Measurements from ENCODE around the gene ATG4A.
A peak's percentile ranks its signal among the peaks of the same experiment; 100 is the strongest.

ATG4A gene, protein sequence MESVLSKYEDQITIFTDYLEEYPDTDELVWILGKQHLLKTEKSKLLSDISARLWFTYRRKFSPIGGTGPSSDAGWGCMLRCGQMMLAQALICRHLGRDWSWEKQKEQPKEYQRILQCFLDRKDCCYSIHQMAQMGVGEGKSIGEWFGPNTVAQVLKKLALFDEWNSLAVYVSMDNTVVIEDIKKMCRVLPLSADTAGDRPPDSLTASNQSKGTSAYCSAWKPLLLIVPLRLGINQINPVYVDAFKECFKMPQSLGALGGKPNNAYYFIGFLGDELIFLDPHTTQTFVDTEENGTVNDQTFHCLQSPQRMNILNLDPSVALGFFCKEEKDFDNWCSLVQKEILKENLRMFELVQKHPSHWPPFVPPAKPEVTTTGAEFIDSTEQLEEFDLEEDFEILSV

DNA sequence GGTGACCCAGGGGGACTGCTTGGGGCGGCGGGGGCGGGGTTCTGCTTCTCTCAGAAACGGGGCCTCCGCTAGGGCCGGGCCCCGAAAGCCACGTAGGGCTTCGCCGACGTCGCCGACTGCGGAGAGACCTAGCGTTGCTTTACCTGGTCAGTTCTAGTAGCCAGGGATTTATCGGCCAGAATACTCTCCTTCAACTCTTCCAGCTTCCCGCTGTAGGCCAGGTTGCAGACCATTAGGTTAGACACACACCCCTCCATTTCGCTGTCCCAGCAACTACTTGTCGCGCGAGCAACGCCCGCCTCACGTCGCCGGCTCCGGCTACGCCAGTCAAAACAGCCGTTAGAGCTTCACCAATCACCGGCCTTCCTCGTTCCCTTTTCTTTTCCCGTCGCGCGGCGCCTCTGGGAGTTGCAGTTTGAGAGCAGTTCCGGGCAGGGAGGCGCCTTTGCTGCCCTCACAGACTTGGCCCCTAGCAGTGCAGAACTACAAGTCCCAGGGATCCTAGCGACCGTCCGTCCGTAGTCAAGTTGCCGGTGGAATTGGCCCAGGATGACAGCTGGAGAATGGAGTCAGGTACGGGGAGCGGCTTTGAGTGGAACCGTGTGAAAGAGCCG, at the start of gene ATG4A, which contains the start of gene PSMD10:
TSS of gene ATG4A (plus strand) at position 515 of the 614 bp plus-strand sequence. CDS start at position 564, 49 bp downstream.
TSS of gene PSMD10 (minus strand) at position 279 of the 614 bp plus-strand sequence. CDS start at position 257, 22 bp downstream.
- DNase-seq (ENCODE audit: low spot score) = peak; percentile 81

GRCh38 chrX:108044554-108045256, 46.9 kb upstream of the ATG4A start, which contains the start of gene VSIG1:
VSIG1 (plus strand) TSS chrX:108045065; CDS start chrX:108045131, 66 bp downstream.
- DNase-seq (ENCODE audit: low spot score) = no peak

GRCh38 chrX:108049649-108050048, 41.9 kb upstream of the ATG4A start:
- no peak for DNase-seq (ENCODE audit: low spot score)

DNA sequence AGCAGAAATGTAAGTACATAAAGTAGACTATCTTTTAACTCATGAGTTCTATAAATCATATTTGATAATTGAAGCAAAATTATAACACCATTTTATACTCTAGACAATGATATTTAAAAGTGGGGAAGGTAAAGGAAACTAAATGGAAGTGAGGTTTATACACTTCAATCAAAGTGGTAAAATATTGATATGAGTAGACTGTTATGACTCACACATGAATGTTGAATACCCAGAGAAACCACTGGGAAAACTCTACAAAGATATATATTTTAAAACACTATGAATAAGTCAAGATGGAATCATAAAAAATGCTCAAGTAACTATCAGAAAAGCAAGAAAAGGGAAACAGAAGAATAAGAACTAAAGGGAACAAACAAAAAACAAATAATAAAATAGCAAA, 38.4 kb upstream of the ATG4A start:
- no peak for DNase-seq (ENCODE audit: low spot score)

GRCh38 chrX:108055546-108055945, 36.0 kb upstream of the ATG4A start:
- DNase-seq (ENCODE audit: low spot score) = no peak

- no peak for DNase-seq (ENCODE audit: low spot score)
These were observed 31.8 kb upstream of the ATG4A start for GRCh38 chrX:108059801-108060200.

- DNase-seq (ENCODE audit: low spot score) = no peak
These were observed 27.6 kb upstream of the ATG4A start for GRCh38 chrX:108064001-108064400.

GRCh38 chrX:108064613-108065012, 27.0 kb upstream of the ATG4A start:
- no peak for DNase-seq (ENCODE audit: low spot score)

DNA sequence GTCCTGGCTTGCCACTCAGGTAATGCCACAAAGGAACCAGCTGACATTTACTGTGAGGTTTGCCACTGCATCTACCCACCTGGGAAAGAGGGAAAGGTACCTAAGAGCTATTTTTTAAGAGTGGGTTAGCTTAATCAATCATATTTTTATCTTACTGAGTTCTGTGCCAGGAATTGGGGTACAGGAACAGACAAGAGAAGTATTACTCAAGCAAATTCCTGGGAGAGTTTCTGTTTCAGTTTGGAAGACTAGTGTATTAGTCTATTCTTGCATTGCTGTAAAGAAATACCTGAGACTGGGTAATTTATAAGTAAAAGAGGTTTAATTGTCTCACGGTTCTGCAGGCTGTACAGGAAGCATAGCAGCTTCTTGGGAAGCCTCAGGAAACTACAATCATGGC, 23.5 kb upstream of the ATG4A start:
- DNase-seq (ENCODE audit: low spot score) = no peak

GRCh38 chrX:108070891-108071290, 20.7 kb upstream of the ATG4A start:
- DNase-seq (ENCODE audit: low spot score) = peak; percentile 9

- no peak for DNase-seq (ENCODE audit: low spot score)
These were observed 20.0 kb upstream of the ATG4A start for GRCh38 chrX:108071578-108071977.

DNA sequence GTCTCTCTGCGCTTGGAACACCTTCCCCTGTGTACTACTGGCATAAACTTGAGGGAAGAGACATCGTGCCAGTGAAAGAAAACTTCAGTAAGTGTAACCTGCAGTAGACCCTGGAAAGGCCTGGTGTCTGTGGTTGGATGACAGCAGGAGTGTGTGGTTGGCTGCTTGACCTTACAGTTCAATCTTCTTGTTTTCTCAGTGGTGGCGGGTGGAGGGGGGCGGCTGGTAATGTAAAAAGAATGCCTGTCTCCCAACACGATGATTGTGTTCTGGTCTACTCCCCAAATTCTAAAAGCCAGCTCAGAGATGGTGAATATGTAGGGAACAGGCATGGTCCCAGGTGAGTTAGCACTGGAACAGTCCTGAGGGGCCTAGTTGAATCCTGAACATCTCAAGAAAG, 18.8 kb upstream of the ATG4A start:
- DNase-seq (ENCODE audit: low spot score) = no peak

DNA sequence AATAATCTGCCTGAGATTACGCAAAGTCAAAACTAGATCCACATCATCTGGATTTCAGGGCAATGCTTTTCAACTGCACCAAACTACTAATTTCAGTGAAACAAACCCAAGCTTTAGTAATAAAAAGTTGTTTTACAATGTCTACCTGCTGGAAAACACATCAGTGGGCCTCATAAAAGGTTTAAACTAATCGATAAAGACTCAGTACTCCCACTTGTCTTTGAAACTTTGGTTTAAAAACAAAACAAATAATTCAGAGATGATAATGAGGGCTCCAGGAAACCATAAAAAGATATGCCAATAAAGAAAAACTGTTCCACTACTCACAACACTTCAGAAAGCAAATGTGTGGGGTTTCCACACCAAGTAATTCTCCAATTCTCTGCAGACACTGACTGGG, 10.5 kb upstream of the ATG4A start:
- DNase-seq (ENCODE audit: low spot score) = no peak

GRCh38 chrX:108087792-108088191, 3.8 kb upstream of the ATG4A start:
- DNase-seq (ENCODE audit: low spot score) = no peak

DNA sequence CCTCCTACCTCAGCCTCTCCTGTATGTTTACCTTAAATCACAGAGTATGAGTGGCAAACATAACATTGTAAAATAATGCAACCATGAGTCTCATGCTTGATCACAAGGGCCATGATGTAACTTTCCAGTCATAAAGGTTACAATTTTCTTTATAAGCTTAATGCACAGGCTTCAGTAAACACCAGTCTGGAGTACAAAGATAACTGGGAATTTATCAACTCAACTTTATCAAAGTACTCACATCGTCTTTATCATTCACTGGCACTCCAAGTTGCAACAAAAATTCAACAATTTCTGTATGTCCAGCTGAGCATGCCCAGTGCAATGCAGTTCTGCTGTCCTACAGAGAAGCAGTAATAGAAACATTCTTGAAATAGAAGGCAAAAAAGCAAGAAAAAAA, 3.1 kb upstream of the ATG4A start:
- no peak for DNase-seq (ENCODE audit: low spot score)

- DNase-seq (ENCODE audit: low spot score) = peak; percentile 9
These were observed 901 bp upstream of the ATG4A start for GRCh38 chrX:108090491-108091263.

GRCh38 chrX:108091878-108092291, 307 bp downstream of the ATG4A start:
- no peak for DNase-seq (ENCODE audit: low spot score)

DNA sequence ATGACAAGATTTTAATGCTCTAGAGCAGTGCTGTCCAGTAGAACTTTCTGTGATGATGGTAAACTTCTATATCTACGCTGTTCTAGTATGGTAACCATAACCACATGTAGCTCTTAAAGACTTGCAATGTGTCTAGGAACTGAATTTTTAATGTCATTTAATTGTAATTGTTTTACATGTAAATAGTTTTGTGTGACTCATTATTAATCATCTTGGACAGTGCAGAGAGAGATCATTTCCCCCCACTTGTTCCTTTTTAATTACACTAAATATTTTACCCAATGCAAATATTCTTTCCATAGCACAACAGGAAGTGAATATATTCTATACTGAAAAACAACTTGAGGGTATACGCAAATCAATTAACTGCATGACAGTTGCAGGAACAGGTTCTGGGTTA, 5.8 kb downstream of the ATG4A start:
- DNase-seq (ENCODE audit: low spot score) = no peak

GRCh38 chrX:108105473-108105872, 13.9 kb downstream of the ATG4A start:
- no peak for DNase-seq (ENCODE audit: low spot score)

GRCh38 chrX:108114541-108114940, 23.0 kb downstream of the ATG4A start:
- DNase-seq (ENCODE audit: low spot score) = no peak

DNA sequence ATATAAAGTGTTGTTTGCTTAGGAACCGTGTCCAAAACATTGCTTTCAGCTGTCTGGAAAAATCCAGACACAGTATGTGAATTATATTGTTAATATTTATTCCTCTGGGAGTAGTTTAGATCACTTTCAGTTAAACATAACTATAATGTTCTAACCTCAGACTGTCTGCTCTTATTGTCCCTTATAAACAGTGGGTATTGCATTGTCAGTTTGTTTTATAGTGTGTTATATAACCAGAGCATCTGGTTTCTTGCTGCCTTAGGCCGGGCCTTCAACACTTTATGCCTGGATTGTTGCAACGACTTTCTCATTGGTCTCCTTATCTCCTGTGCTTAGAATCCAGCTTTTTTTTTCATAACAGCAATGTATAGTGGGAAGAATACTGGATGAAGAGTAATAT, 26.4 kb downstream of the ATG4A start:
- no peak for DNase-seq (ENCODE audit: low spot score)

DNA sequence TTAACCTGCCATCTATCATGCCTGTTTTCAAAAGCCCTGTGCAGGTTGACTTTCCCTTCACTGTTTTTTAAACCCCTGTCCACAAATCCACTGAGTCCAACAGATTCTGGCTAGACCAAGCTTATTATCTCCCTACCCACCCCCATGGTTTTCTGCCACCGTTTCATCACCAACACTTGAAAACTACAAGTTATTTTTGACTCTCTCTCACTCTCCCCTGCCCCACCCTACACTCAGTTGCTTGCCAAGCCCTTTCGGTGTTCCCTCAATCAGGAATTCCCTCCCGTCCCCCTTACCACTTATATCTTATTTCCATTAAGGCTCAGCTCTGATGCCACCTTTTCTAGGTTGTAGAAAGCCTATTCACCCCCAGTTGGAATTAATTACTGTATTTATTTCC, 29.7 kb downstream of the ATG4A start:
- DNase-seq (ENCODE audit: low spot score) = no peak
